ENCODE data around the gene SPOP.
"Not testable (repeated sequence)": the region's sequence is repeated elsewhere in the genome, so short reads cannot be mapped to it uniquely, and the experiment has no call there.

The SPOP gene

GRCh38 chr17:49568695-49569047 lies 109.2 kb downstream of the SPOP start:
- not testable (repeated sequence) for DNase-seq (ENCODE audit: low read depth); H3K36me3 ChIP-seq (ENCODE audit: control insufficient read depth, insufficient read depth, low read length, severe bottlenecking); H3K4me3 ChIP-seq (ENCODE audit: low read length); H3K27me3 ChIP-seq (replicated peaks; ENCODE audit: control insufficient read depth, insufficient read depth, low read length); H3K9ac ChIP-seq (ENCODE audit: low read length); H3K9me3 ChIP-seq (ENCODE audit: control insufficient read depth, low read length)
- H3K4me1 ChIP-seq (ENCODE audit: control insufficient read depth, insufficient read depth, low read length) = peaks cover 14% of the 10 kb centered on the region

DNA sequence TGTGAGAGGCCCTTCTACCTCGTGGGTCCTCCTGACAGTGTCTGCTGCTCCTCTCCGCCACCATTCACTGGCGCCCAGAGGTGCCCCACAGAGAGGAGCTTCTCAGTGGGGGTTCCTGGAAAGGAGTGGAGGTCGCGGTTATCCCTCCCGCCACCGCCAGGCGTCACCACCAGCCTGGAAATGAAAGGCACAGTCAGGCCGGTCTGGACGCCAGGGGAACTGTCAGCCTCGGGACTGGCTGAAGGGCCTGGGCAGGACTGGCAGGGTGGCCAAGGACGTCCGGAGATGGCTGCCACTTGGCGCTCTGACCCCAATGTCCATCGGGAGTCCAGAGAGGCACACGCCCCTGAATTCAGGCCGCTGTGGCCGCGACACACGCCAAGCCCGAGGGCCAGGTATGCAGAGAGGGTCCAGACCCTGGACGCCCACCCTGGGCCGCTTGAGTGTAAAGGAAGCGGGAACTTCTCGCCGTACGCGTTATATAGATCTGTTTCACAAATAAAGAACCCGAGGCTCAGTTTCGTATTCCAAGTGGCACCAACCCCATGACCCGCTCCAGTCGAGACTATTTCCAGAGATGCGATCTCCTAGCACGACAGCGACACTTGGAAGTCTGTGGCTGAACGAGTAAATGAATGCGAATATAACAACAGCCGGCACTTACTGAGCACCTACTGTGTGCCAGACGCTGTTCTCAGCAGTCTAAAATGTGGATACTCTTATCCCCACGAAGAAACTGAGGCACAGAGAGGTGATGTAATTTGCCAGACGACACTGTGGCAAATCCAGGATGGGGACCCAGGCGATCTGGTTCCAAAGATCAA lies 109.8 kb downstream of the SPOP start:
- H3K36me3 ChIP-seq (ENCODE audit: control insufficient read depth, insufficient read depth, low read length, severe bottlenecking) = no peaks in the 10 kb centered on the region
- no peaks in the 10 kb centered on the region for H3K9me3 ChIP-seq (ENCODE audit: control insufficient read depth, low read length)
- peak overlapping the region; percentile 53 for H3K9ac ChIP-seq (ENCODE audit: low read length)
- peak; percentile 94 for DNase-seq (ENCODE audit: low read depth)
- H3K4me3 ChIP-seq (ENCODE audit: low read length) = peak overlapping the region; percentile 75
- H3K4me1 ChIP-seq (ENCODE audit: control insufficient read depth, insufficient read depth, low read length) = peaks cover 14% of the 10 kb centered on the region
- H3K27me3 ChIP-seq (replicated peaks; ENCODE audit: control insufficient read depth, insufficient read depth, low read length) = peaks cover 9% of the 10 kb centered on the region

- no peaks in the 10 kb centered on the region for H3K9me3 ChIP-seq (ENCODE audit: control insufficient read depth, low read length)
- no peak for DNase-seq (ENCODE audit: low read depth)
- H3K36me3 ChIP-seq (ENCODE audit: control insufficient read depth, insufficient read depth, low read length, severe bottlenecking) = no peaks in the 10 kb centered on the region
- H3K4me1 ChIP-seq (ENCODE audit: control insufficient read depth, insufficient read depth, low read length) = peaks cover 14% of the 10 kb centered on the region
- peaks cover 9% of the 10 kb centered on the region for H3K27me3 ChIP-seq (replicated peaks; ENCODE audit: control insufficient read depth, insufficient read depth, low read length)
- H3K4me3 ChIP-seq (ENCODE audit: low read length) = no peak overlapping the region
- H3K9ac ChIP-seq (ENCODE audit: low read length) = no peak overlapping the region
These were observed 110.8 kb downstream of the SPOP start for GRCh38 chr17:49567104-49567521.

GRCh38 chr17:49566668-49567071 lies 111.2 kb downstream of the SPOP start:
- Histone ChIP-seq H3K9me3 (ENCODE audit: control insufficient read depth, low read length) (no peaks in the 10 kb centered on the region), H3K27me3 (replicated peaks; ENCODE audit: control insufficient read depth, insufficient read depth, low read length) (peaks cover 9% of the 10 kb centered on the region), H3K36me3 (ENCODE audit: control insufficient read depth, insufficient read depth, low read length, severe bottlenecking) (no peaks in the 10 kb centered on the region), H3K4me3 (ENCODE audit: low read length) (peak overlapping the region; percentile 42), H3K9ac (ENCODE audit: low read length) (no peak overlapping the region), H3K4me1 (ENCODE audit: control insufficient read depth, insufficient read depth, low read length) (peaks cover 14% of the 10 kb centered on the region)
- no peak for DNase-seq (ENCODE audit: low read depth)

DNA sequence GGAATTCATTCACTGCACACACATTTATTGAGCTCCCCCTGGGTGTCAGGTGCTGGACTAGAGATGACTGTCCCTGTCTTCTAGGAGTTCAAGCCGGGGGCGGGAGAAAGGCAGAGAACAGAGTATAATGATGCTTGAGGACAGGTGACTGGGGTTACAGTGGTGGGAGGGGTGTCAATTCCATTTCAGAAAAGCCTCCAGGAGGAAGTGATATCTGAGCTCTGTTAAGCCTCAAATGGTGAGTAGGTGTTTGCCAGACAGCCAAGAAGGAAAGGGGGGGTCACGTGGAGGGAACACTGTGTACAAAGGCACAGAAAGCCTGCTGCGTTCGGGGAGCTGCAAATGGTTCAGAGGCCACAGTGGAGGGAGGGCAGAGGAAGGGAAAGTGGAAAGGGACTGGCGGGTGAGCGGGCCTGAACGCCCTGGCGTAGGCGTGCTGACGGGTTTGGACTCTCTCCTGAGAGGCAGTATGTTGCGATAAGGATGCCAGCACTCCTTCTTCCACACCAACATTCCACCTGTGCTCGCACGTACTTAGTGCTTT lies 111.9 kb downstream of the SPOP start:
- peak; percentile 28 for DNase-seq (ENCODE audit: low read depth)

GRCh38 chr17:49564638-49565037 lies 113.3 kb downstream of the SPOP start:
- Histone ChIP-seq H3K4me1 (ENCODE audit: control insufficient read depth, insufficient read depth, low read length) (peaks cover 14% of the 10 kb centered on the region), H3K9me3 (ENCODE audit: control insufficient read depth, low read length) (no peaks in the 10 kb centered on the region), H3K36me3 (ENCODE audit: control insufficient read depth, insufficient read depth, low read length, severe bottlenecking) (no peaks in the 10 kb centered on the region), H3K4me3 (ENCODE audit: low read length) (no peak overlapping the region), H3K27me3 (replicated peaks; ENCODE audit: control insufficient read depth, insufficient read depth, low read length) (no peaks in the 10 kb centered on the region), H3K9ac (ENCODE audit: low read length) (no peak overlapping the region)
- no peak for DNase-seq (ENCODE audit: low read depth)

More for the DNA sequence above, 111.9 kb downstream of the SPOP start:
- H3K27me3 ChIP-seq (replicated peaks; ENCODE audit: control insufficient read depth, insufficient read depth, low read length) = peaks cover 9% of the 10 kb centered on the region
- peaks cover 14% of the 10 kb centered on the region for H3K4me1 ChIP-seq (ENCODE audit: control insufficient read depth, insufficient read depth, low read length)
- H3K9me3 ChIP-seq (ENCODE audit: control insufficient read depth, low read length) = no peaks in the 10 kb centered on the region
- peak overlapping the region; percentile 23 for H3K9ac ChIP-seq (ENCODE audit: low read length)
- no peaks in the 10 kb centered on the region for H3K36me3 ChIP-seq (ENCODE audit: control insufficient read depth, insufficient read depth, low read length, severe bottlenecking)
- H3K4me3 ChIP-seq (ENCODE audit: low read length) = peak overlapping the region; percentile 42

- peak; percentile 57 for DNase-seq (ENCODE audit: low read depth)
- H3K27me3 ChIP-seq (replicated peaks; ENCODE audit: control insufficient read depth, insufficient read depth, low read length) = peaks cover 29% of the 10 kb centered on the region
- H3K36me3 ChIP-seq (ENCODE audit: control insufficient read depth, insufficient read depth, low read length, severe bottlenecking) = no peaks in the 10 kb centered on the region
- no peak overlapping the region for H3K4me3 ChIP-seq (ENCODE audit: low read length)
- no peaks in the 10 kb centered on the region for H3K4me1 ChIP-seq (ENCODE audit: control insufficient read depth, insufficient read depth, low read length)
- H3K9ac ChIP-seq (ENCODE audit: low read length) = no peak overlapping the region
- no peaks in the 10 kb centered on the region for H3K9me3 ChIP-seq (ENCODE audit: control insufficient read depth, low read length)
These were observed 120.4 kb downstream of the SPOP start for GRCh38 chr17:49557312-49558024.

- H3K9me3 ChIP-seq (ENCODE audit: control insufficient read depth, low read length) = no peaks in the 10 kb centered on the region
- H3K36me3 ChIP-seq (ENCODE audit: control insufficient read depth, insufficient read depth, low read length, severe bottlenecking) = no peaks in the 10 kb centered on the region
- peak overlapping the region; percentile 40 for H3K9ac ChIP-seq (ENCODE audit: low read length)
- no peak overlapping the region for H3K4me3 ChIP-seq (ENCODE audit: low read length)
- H3K4me1 ChIP-seq (ENCODE audit: control insufficient read depth, insufficient read depth, low read length) = no peaks in the 10 kb centered on the region
- peak; percentile 83 for DNase-seq (ENCODE audit: low read depth)
- peaks cover 29% of the 10 kb centered on the region for H3K27me3 ChIP-seq (replicated peaks; ENCODE audit: control insufficient read depth, insufficient read depth, low read length)
These were observed 121.5 kb downstream of the SPOP start for GRCh38 chr17:49556223-49556943.

GRCh38 chr17:49555495-49556222 lies 122.2 kb downstream of the SPOP start:
- Histone ChIP-seq H3K4me1 (ENCODE audit: control insufficient read depth, insufficient read depth, low read length) (no peaks in the 10 kb centered on the region), H3K4me3 (ENCODE audit: low read length) (no peak overlapping the region)

DNA sequence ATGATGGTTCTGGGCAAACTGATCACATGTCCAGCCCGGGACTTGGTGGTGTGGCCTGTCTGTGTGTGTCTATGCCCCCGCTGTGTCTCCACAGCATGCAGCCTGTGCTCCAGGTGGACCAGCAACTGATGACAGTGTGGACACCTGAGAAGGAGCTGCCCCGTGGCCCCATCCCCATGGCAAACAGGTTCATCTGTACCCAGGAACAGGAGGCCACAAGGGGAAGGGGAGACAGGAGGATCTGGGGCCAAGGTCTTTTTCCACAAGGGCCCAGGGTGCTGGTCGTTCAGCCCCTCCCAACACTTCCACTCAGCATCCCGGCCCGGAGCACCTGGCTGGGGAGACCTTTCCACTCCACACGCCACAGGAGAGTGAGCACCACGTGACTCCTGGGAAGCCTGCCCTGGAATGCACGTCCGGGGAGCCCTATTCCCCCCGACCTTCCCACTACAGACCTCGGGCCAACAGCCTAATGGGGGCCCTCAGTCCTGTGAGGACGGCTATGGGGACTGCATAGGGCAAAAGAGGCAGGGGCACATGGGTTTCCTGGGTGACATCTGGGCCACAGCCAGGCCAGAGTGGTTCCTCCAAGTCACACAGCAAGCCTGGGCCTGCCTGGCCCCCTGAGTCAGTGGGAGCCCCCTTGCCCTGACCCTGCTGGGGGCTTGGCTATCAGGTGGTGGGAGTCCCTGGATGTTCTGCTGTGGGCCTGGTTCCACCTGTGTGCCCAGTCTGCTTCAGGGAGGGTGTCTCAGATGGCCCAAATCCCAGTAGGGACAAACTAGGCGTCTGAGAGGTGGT lies 123.0 kb downstream of the SPOP start:
- no peak for DNase-seq (ENCODE audit: low read depth)
- no peaks in the 10 kb centered on the region for H3K4me1 ChIP-seq (ENCODE audit: control insufficient read depth, insufficient read depth, low read length)

More at GRCh38 chr17:49555495-49556222, 122.2 kb downstream of the SPOP start:
- Histone ChIP-seq H3K36me3 (ENCODE audit: control insufficient read depth, insufficient read depth, low read length, severe bottlenecking) (no peaks in the 10 kb centered on the region), H3K9ac (ENCODE audit: low read length) (peak overlapping the region; percentile 40), H3K27me3 (replicated peaks; ENCODE audit: control insufficient read depth, insufficient read depth, low read length) (peaks cover 29% of the 10 kb centered on the region), H3K9me3 (ENCODE audit: control insufficient read depth, low read length) (no peaks in the 10 kb centered on the region)
- DNase-seq (ENCODE audit: low read depth) = no peak

More for the DNA sequence above, 123.0 kb downstream of the SPOP start:
- Histone ChIP-seq H3K4me3 (ENCODE audit: low read length) (no peak overlapping the region), H3K9ac (ENCODE audit: low read length) (no peak overlapping the region), H3K36me3 (ENCODE audit: control insufficient read depth, insufficient read depth, low read length, severe bottlenecking) (no peaks in the 10 kb centered on the region), H3K9me3 (ENCODE audit: control insufficient read depth, low read length) (no peaks in the 10 kb centered on the region), H3K27me3 (replicated peaks; ENCODE audit: control insufficient read depth, insufficient read depth, low read length) (peaks cover 29% of the 10 kb centered on the region)
